DMS53 treated with DMSO at 0.1 percent for 48 hours (cell line): ENCODE data around the gene OR1K1.
A peak's percentile ranks its signal among the peaks of the same experiment; 100 is the strongest.

ENCODE experiments used
- DNase-seq: peaks from one replicate; lab custom pipeline; 2025; ENCODE audit not compliant: unreplicated experiment; lab: John Stamatoyannopoulos, UW

The OR1K1 gene, protein sequence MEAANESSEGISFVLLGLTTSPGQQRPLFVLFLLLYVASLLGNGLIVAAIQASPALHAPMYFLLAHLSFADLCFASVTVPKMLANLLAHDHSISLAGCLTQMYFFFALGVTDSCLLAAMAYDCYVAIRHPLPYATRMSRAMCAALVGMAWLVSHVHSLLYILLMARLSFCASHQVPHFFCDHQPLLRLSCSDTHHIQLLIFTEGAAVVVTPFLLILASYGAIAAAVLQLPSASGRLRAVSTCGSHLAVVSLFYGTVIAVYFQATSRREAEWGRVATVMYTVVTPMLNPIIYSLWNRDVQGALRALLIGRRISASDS

DNA sequence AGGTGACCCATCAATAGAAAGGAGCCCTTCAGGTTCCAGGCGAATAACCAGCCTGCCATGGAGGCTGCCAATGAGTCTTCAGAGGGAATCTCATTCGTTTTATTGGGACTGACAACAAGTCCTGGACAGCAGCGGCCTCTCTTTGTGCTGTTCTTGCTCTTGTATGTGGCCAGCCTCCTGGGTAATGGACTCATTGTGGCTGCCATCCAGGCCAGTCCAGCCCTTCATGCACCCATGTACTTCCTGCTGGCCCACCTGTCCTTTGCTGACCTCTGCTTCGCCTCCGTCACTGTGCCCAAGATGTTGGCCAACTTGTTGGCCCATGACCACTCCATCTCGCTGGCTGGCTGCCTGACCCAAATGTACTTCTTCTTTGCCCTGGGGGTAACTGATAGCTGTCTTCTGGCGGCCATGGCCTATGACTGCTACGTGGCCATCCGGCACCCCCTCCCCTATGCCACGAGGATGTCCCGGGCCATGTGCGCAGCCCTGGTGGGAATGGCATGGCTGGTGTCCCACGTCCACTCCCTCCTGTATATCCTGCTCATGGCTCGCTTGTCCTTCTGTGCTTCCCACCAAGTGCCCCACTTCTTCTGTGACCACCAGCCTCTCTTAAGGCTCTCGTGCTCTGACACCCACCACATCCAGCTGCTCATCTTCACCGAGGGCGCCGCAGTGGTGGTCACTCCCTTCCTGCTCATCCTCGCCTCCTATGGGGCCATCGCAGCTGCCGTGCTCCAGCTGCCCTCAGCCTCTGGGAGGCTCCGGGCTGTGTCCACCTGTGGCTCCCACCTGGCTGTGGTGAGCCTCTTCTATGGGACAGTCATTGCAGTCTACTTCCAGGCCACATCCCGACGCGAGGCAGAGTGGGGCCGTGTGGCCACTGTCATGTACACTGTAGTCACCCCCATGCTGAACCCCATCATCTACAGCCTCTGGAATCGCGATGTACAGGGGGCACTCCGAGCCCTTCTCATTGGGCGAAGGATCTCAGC lies at the start of gene OR1K1:
OR1K1 (plus strand) TSS at position 58 of the 995 bp plus-strand sequence; CDS start at position 58, 0 bp downstream.
- DNase-seq = no peak

DNA sequence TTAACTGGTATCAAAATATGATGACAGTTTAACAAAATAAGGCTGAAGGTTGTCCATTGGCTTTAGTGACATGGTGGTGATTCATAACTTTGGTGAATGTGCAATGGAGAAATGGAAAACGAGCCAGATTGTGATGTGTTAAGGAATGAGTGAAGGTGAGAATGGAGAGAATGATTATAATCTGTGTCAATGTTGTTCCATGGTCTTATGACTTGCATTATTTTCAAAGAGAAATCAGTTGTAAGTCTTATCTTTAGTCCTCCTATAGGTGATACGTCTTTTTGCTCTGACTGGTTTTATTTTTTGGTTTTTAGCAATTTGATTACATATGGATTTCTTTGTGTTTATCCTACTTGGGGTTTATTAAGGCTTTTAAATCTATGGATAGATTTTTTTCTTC lies 45.1 kb upstream of the OR1K1 start:
- DNase-seq = no peak

DNA sequence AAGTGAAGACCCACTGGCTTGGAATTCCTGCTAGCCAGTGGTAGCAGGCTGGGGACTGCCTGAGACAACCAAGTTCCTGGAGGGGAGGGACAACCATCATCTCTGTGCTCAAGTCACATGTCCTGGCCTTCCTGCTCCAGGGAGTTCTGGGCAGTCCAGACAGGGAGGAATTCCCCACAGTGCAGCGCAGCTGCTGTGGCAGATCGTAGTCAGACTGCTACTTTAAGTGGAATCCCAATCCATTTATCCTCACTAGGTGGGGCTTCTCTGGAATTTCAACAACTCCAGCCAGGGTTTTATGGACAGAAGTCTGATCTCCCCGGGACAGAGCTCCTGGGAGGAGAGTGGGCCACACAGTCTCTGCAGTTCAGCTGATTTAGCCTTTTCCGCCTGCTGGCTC lies 32.1 kb upstream of the OR1K1 start:
- no peak for DNase-seq

DNA sequence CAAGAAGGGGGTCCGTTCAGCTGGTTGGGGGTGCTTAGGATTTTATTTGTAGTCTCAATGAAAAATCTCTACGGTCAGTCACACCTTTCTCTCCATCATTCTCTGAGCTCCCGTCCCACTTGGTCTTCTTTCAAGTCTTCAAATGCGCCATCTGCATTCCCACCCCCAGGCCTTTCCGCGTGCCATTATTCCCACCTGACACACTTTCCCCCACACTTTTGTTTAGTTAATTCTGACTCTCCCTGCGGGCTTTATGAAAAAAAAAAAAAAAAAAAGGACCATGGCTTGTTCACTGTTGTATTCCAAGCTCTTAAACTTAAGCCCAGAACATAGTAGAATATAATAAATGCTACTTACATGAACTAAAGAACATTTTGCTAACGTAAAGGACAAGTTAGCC lies 22.9 kb upstream of the OR1K1 start:
- no peak for DNase-seq

DNA sequence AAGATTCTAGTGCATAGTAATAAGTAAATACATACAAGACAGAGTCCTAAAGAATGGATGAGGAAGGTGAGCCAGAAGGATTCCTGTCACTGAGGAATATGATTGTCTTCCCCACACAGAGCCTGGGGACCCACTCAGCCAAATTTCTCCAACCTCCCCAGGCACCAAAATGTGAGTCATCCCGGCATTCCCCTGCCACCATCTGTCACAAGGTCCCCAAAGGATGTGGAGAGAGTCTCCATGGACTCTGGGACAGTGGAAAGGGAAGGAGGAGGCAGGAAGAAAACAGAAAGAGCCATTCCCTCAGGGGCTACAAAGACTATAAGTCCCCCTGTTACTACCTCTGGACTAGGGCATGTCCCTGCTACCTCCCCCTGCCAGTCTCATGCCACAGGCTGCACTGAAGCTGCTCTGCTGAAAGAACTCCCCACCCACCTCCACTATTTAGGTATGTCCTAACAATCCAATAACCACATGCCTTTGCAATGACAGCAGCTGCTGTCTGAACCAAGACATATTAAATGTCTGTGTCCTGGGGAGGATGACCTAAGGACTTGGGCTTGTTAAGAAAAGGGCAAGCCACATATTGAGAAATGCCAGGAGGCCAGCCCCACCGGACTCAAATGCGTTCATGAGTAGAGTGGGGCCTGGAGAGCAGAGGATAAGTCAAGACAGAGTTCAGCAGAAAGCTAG lies 21.8 kb upstream of the OR1K1 start:
- DNase-seq = no peak

DNA sequence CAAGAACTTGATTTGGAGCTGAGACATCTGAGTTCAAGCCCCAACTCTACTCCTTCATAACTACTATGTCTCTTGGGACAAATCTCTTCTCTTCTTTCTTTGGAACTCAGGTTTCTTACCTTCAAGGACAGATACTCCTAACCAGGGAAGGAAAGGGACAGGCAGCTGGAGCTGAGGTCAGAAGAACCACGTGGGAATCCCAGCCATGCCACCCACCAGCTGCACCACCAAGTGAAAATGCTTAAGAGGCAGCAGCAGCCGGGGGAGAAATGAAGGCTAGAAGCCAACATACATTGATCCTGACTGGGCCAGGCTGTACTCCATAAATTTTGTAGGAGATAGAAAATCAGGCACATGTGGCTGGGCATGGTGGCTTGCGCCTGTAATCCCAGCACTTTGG lies 20.7 kb upstream of the OR1K1 start:
- no peak for DNase-seq

DNA sequence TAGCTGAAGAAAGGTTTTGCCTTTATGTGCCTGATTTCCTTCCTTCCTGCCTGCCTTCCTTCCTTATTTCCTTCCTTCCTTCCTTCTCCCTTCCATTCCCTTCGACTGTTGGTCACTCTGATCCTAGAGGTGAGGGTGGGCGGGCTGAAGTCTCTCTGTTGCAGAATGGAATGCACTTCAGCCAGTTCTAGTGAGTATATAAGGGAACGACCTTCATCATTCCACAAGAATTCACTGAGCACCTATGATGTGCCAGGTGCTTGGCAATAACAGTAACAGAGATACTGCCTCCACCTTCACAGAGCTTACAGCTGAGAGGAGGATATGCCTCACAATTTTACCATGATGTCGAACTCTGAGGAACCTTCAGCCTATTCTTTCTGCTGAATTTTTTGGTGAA lies 19.9 kb upstream of the OR1K1 start:
- no peak for DNase-seq

DNA sequence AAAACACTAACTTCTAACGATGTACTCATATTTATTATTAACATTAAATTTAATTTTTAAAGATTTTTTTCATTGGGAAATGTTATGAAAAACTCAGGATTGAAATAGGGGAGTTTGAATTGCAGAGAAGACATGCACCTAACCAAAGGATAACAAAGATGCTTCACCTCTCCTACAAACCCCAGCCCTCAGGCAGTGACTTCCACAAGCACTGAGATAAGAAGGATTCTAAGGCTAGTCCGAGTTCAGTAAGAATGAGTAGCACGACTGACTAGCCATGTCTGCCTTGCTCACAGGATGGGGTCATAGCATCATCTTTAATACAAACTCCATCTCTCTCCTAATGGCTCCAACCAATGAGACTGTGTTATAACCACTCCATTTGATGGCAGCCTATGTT lies 18.3 kb upstream of the OR1K1 start:
- no peak for DNase-seq

DNA sequence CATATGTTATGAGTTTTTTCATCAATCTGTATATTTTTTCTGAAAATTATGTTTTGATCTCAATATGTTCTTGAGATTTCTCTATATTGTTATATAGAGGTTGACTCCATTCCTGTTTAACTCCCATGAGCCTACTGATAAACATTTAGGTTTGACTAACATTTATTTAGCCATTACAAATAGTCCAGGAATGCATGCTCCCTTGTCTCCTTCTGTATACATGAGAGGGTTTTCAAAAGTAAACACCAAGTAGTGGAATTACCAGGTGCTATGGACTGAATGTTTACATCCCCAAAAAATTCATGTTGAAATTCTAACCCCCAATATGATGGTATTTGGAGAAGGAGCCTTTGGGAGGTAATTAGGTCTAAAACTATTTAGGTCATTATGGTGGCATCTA lies 14.7 kb upstream of the OR1K1 start:
- no peak for DNase-seq

DNA sequence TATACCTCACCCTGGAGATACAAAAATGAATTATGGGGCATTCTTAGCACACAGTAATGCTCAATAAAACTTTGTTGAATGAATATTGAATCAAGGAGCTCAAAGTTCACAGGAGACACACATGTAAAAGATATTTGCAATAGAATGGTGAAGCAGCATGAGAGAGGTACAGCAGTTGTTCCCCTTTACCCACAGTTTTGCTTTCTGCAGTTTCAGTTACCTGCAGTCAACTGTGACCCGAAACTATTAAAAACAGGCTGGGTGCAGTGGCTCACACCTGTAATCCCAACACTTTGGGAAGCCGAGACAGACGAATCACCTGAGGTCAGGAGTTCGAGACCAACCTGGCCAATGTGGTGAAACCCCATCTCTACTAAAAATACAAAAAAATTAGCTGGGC lies 13.6 kb upstream of the OR1K1 start:
- no peak for DNase-seq

DNA sequence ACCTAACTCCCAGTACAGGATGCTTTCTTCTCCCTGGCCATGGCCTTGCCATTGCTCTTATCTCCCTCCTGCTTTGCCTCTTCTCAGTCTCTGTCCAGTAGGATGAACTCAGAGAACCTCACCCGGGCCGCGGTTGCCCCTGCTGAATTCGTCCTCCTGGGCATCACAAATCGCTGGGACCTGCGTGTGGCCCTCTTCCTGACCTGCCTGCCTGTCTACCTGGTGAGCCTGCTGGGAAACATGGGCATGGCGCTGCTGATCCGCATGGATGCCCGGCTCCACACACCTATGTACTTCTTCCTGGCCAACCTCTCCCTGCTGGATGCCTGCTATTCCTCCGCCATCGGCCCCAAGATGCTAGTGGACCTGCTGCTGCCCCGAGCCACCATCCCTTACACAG lies 11.1 kb upstream of the OR1K1 start, which contains the start of gene OR5C1:
OR5C1 (plus strand) TSS at position 103 of the 400 bp plus-strand sequence; CDS start at position 103, 0 bp downstream.
- no peak for DNase-seq

DNA sequence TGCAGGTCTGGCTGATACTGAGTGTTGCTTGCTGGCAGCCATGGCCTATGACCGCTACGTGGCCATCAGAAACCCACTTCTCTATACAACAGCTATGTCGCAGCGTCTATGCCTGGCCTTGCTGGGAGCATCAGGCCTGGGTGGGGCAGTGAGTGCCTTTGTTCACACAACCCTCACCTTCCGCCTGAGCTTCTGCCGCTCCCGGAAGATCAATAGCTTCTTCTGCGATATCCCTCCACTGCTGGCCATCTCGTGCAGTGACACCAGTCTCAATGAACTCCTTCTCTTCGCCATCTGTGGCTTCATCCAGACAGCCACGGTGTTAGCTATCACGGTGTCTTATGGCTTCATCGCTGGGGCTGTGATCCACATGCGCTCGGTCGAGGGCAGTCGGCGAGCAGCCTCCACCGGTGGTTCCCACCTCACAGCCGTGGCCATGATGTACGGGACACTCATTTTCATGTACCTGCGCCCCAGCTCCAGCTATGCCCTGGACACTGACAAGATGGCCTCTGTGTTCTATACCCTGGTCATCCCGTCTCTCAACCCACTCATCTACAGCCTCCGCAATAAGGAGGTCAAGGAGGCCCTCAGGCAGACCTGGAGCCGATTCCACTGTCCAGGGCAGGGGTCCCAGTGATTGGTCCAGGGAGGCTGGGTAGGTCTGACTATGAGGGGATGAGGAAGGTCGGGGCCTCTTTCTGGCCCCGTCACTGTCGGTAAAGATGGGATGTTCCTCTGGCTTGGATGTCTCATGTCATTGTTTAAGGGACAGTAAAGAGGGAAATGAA lies 10.5 kb upstream of the OR1K1 start:
- no peak for DNase-seq

DNA sequence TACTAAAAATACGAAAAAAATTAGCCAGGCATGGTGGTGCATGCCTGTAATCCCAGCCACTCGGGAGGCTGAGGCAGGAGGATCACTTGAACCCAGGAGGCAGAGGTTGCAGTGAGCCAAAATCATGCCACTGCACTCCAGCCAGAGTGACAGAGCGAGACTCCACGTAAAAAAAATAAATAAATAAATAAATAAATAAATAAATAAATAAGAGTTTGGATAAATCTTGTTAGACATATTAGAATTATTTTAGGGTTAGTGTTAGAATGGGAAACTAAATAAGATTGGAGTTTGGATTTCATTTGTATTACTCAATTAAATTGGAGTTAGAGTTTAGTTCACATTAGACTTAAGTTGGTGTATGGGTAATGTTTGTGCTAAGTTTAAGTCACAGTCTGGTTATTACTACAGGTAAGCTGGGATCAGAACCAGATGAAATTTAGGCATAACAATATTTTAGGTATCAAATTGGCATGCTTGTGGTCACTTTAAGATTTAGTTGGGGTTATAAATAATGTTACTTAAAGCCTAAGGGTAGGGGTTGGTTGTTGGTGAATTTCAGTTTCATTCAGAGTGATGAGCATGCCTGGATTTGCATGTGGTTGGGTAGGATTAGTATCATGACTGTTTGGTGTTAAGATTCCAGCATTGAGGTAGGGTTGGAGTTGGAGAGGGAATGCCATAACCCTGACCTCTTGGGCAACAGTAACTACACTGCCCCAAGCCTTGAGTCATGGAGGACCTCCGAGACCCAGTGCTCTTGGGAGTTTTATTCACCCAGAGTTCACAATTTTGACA lies 7.9 kb upstream of the OR1K1 start:
- no peak for DNase-seq

DNA sequence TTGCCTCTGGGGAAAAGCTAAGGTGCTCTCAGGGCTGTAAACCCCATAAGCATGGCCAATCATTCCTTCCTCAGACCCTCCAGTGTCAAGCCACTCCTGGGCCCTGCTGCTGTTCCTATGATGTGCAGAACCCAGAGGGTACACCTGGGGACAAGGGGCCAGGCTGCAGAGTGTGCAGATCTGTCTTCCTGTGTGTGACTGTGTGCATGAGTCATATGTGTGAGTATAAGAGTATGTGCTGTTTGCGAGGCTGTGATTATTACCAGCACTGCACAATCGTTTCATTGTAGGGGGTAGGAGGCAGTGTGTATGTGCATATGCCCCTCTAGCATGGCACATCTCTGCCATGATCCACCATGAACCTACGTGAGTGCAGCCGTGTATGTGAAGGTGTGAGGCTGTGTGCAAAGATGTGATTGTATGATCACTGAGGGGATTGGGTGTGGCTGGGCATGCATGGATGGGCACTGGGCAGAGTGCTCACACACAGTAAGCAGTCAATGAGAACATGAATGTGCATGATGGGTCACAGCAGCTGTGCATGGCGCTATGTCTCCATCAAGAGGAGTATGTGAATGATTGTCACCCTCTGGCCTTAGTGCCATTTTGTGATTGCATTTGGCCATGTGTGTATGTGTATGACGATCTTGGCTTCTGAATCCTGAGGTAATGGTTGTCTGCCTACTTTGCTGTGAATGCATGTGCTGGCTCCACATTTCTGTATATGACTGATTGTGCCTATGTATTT lies 2.4 kb upstream of the OR1K1 start:
- DNase-seq = no peak

DNA sequence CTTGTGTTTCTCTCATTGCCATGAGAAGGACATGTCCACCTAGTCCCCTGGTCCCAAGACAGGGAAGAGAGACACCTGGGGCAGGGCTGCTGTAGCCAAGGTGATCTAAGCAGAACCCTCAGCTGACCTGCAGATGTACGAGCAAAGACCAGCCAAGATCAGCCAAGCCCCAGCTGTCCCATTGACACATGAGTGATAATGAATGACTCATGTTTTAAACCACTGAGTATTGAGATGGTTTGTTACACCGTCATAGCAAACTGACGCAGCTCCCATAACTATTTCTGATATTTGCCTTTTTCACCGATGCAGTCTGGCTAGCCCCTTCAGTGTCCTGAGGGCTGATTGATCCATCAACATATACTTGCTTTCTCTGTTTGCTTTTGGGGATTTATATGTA lies 6.7 kb downstream of the OR1K1 start:
- DNase-seq = no peak

DNA sequence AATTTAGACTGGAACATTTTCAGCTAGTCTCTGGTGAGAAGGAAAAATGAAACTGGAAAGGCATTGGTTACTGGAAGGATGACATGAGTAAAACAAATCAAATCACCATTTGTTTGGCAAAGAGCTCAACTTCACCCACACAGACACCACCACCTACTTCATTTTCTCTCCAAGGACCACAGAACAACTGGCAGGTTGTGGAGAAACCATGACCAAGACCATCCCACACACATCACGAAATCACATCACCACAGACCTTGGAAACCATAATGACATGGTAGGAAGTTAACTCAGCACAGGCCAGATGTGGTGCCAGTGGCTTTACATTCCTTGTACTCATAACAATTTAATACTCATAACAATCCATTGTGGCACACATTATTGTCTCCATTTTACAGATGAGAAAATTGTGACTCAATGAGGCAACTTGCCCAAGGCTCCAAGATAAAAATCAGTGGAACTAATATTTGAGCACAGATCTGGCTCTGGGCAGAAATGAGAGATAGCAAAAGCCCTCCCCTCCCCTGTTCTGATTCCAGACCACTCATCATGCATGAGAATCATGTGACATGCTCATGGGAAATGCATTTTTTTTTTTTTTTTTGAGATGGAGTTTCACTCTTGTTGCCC lies 7.5 kb downstream of the OR1K1 start:
- no peak for DNase-seq

DNA sequence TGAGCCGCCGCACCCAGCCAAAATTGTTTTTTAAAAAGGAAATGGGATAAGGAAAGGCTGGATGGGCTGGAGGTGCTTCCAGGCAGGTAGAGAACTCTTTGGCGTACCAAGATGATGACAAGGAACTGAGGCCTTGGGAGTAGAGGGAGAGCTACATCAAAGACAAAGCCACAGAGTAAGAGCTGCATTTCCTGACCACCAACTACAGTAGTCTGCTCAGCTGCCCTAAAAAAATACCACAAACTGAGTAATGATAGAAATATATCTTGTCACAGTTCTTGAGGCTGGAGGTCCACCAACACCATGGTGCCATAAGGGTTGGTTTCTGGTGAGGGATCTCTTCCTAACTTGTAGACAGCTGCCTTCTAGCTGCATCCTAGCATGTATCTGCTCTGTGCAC lies 8.2 kb downstream of the OR1K1 start:
- DNase-seq = no peak

DNA sequence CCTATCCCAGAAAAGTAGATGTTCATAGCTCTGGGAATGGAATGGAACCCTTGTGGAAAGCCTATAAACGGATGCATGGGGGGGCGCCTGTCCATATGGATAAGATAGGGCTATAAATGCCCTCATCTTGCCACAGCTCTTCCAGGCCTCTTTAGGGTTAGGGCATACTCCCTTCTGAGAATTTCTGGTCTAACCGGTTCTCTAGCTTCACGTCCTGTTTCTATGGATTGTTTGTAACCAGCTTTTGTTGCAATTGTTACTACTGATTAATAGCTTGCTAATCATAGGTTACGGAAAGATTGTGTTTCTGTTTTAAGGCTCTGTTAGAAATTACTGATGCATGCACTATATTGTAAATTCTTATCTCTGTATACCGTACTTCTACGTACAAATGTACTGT lies 9.3 kb downstream of the OR1K1 start:
- DNase-seq = peak; percentile 20
